Endothelial cell of umbilical vein (primary cell): ENCODE measurements around the gene PHKA2. TPM values are rescaled to one million over a fixed set of nuclear protein-coding genes. Genes with fewer than 3 reads are reported as not detected.

Experiments
- BruUV-seq: library from RNA; stranded (reverse); fragments of 400-500 nt; replicated peaks from 2 replicates; lab custom pipeline; 2021; lab: Mats Ljungman, UMichigan
- CTCF ChIA-PET: fragments of 300-600, 350-600 bp; sonication (Branson Sonifier 250); formaldehyde crosslinking; loops from one replicate; lab custom pipeline; 2021; ENCODE audit warnings: antibody characterized with exemption, inconsistent platforms; lab: Charles Lee
- POLR2A ChIA-PET: fragments of 300-600, 350-600 bp; sonication (Branson Sonifier 250); formaldehyde crosslinking; loops from one replicate; lab custom pipeline; 2021; ENCODE audit warnings: antibody characterized with exemption, inconsistent platforms; lab: Charles Lee
- DNase-seq: peaks from one replicate; pipeline ENCODE4 v3.0.0-alpha.2; 2011; ENCODE audit warnings: low read depth, low spot score
- FAIRE-seq: peaks from 2 replicates; lab custom pipeline; 2011; peaks lifted over from hg19 to GRCh38; lab: Jason Lieb, UNC
- H2AFZ ChIP-seq: 2 replicates; pipeline ENCODE4 v1.6.0; 2012; ENCODE audit warnings: low read depth, low read length, control low read depth, inconsistent platforms
- H3K27ac ChIP-seq: 2 replicates; pipeline ENCODE4 v1.5.1; 2011; ENCODE audit warnings: low read depth, mild to moderate bottlenecking, control low read depth, low read length, moderate library complexity; ENCODE audit not compliant: insufficient read depth
- H3K27me3 ChIP-seq, 2 experiments: 2 replicates each; pipeline versions ENCODE4 v1.6.0 to v1.6.1; 2011; ENCODE audit warnings: low read length in 2 of 2, mixed read lengths in 1 of 2; ENCODE audit not compliant: control insufficient read depth in 2 of 2, insufficient read depth in 2 of 2
- H3K36me3 ChIP-seq, 2 experiments: 2 replicates in 1 of 2; 3 replicates in 1 of 2; pipeline ENCODE4 v1.5.1; 2011; ENCODE audit warnings: low read length in 2 of 2, mild to moderate bottlenecking in 1 of 2, moderate library complexity in 1 of 2; ENCODE audit not compliant: control insufficient read depth in 2 of 2, insufficient read depth in 2 of 2; ENCODE audit errors: extremely low read depth in 1 of 2
- H3K4me1 ChIP-seq: 3 replicates; pipeline ENCODE4 v1.5.1; 2011; ENCODE audit warnings: mild to moderate bottlenecking, low read length; ENCODE audit not compliant: control insufficient read depth, insufficient read depth; ENCODE audit errors: extremely low read depth
- H3K4me2 ChIP-seq: 2 replicates; pipeline ENCODE4 v1.6.1; 2011; ENCODE audit warnings: low read length, control low read depth, mixed read lengths; ENCODE audit not compliant: insufficient read depth
- H3K4me3 ChIP-seq, 3 experiments: fragments of 200-600 bp in 1 of 3; sonication (generic), shearing (Covaris generic) in 1 of 3; replicated peaks in 1 of 3; 2 replicates each; pipeline ENCODE4 v1.5.1; 2011 to 2016; ENCODE audit warnings: control low read depth in 3 of 3, low read length in 3 of 3, mild to moderate bottlenecking in 2 of 3, inconsistent platforms in 1 of 3, low read depth in 1 of 3, moderate library complexity in 1 of 3; ENCODE audit not compliant: insufficient read depth in 1 of 3
- H3K79me2 ChIP-seq: 2 replicates; pipeline ENCODE4 v1.6.0; 2012; ENCODE audit warnings: low read length, inconsistent platforms; ENCODE audit not compliant: control insufficient read depth, insufficient read depth
- H3K9ac ChIP-seq: replicated peaks from 2 replicates; pipeline ENCODE3; 2011; ENCODE audit warnings: low read length, control low read depth; ENCODE audit not compliant: insufficient read depth; ENCODE audit errors: extremely low read depth
- H3K9me1 ChIP-seq: replicated peaks from 3 replicates; pipeline ENCODE4 v1.6.0; 2011; ENCODE audit warnings: mild to moderate bottlenecking, low read length; ENCODE audit not compliant: control insufficient read depth, insufficient read depth; ENCODE audit errors: extremely low read depth
- H3K9me3 ChIP-seq: replicated peaks from 2 replicates; pipeline ENCODE4 v1.5.1; 2012; ENCODE audit warnings: low read length, inconsistent platforms; ENCODE audit not compliant: control insufficient read depth, insufficient read depth
- H4K20me1 ChIP-seq: replicated peaks from 2 replicates; pipeline ENCODE3; 2011; ENCODE audit warnings: mild to moderate bottlenecking, low read length; ENCODE audit not compliant: control insufficient read depth, insufficient read depth; ENCODE audit errors: extremely low read depth
- CTCF ChIP-seq, 2 donors: IDR thresholded peaks; 1 replicate in 1 of 2; 2 replicates in 1 of 2; pipeline ENCODE4 v1.5.1; 2011; ENCODE audit warnings: low read length in 2 of 2, mild to moderate bottlenecking in 2 of 2, moderate library complexity in 2 of 2, control low read depth in 1 of 2, inconsistent platforms in 1 of 2, low read depth in 1 of 2; ENCODE audit not compliant: insufficient read depth in 1 of 2; ENCODE audit errors: extremely low read depth in 1 of 2
- EZH2 ChIP-seq: IDR thresholded peaks from 2 replicates; pipeline ENCODE4 v1.6.1; 2012; ENCODE audit warnings: borderline replicate concordance, low read depth, mild to moderate bottlenecking, moderate library complexity, low read length, inconsistent platforms; ENCODE audit not compliant: severe bottlenecking
- FOS ChIP-seq: IDR thresholded peaks from 2 replicates; pipeline ENCODE4 v1.6.1; 2011; ENCODE audit warnings: mild to moderate bottlenecking, low read length, moderate library complexity, borderline replicate concordance; ENCODE audit not compliant: insufficient read depth
- GATA2 ChIP-seq: IDR thresholded peaks from 2 replicates; pipeline ENCODE4 v1.7.0; 2011; ENCODE audit warnings: low read depth, mild to moderate bottlenecking, moderate library complexity, mixed read lengths, low read length; ENCODE audit not compliant: insufficient read length, insufficient read depth
- JUN ChIP-seq: IDR thresholded peaks from 2 replicates; pipeline ENCODE4 v1.6.1; 2011; ENCODE audit warnings: borderline replicate concordance, low read depth; ENCODE audit not compliant: insufficient read length, insufficient read depth
- MAX ChIP-seq: IDR thresholded peaks from 2 replicates; pipeline ENCODE4 v1.6.1; 2011; ENCODE audit not compliant: insufficient read depth, insufficient read length
- MYC ChIP-seq: IDR thresholded peaks from one replicate; pipeline ENCODE4 v1.6.1; 2011; ENCODE audit warnings: mild to moderate bottlenecking, low read depth, low read length
- POLR2A ChIP-seq: IDR thresholded peaks from 2 replicates; pipeline ENCODE4 v1.6.1; 2012; ENCODE audit warnings: low read depth, mild to moderate bottlenecking, control low read depth, low read length
- POLR2AphosphoS5 ChIP-seq: IDR thresholded peaks from 2 replicates; pipeline ENCODE4 v1.6.1; 2012; ENCODE audit warnings: low read depth, mild to moderate bottlenecking, control low read depth, low read length, moderate library complexity; ENCODE audit not compliant: insufficient read depth
- dilution Hi-C: fragments of 300-500 bp; cut with MboI; formaldehyde crosslinking; loops from one replicate; pipeline ENCODE4 v1.15.0; 2019; ENCODE audit warnings: low sequenced_read_pairs; ENCODE audit not compliant: extremely low pct_ligation_motif_present
- intact Hi-C: fragments of 100-400 bp; cut with micrococcal nuclease; formaldehyde crosslinking; loops from one replicate; pipeline ENCODE4 v1.10.0; 2022
- polyA plus RNA-seq, 4 experiments: library from polyadenylated mRNA; depleted of rRNA in 3 of 4; stranded (reverse) in 3 of 4; unstranded in 1 of 4; fragments of >200 nt; gene quantifications; 2 replicates each; pipeline versions ENCODE4 v1.2.1 to v1.2.3, GENCODE V29; 2011 to 2012; ENCODE audit warnings: missing spikeins in 1 of 4
- total RNA-seq: library from RNA; stranded (reverse); gene quantifications from 2 replicates; pipeline ENCODE4 v1.2.3, GENCODE V29; 2021

Gene PHKA2
- total and polyA plus RNA-seq, 2 donors (not counting 3 experiments of a cell fraction or from before 2014, with no cell fraction given), result 16.7 to 17.1 TPM

GRCh38 chrX:18996536-18996935 is 12.6 kb upstream of the PHKA2 start:
- H3K4me2 ChIP-seq, result no peak overlapping the region
- no peak overlapping the region for H2AFZ ChIP-seq
- no peaks in the 10 kb centered on the region for H3K79me2 ChIP-seq
- no peaks in the 10 kb centered on the region for H3K27me3 ChIP-seq
- no peak overlapping the region for H3K27ac ChIP-seq
- no peak overlapping the region for H3K4me3 ChIP-seq
- no peak overlapping the region for H3K9ac ChIP-seq
- CTCF ChIA-PET, result interaction anchor here (1.7 kb wide), 1 partner anchor 25 kb away, joined by 3 read pairs; no protein-coding TSS in a partner anchor
- H3K9me3 ChIP-seq, result no peaks in the 10 kb centered on the region
- no peaks in the 10 kb centered on the region for H3K36me3 ChIP-seq
- peaks cover 2% of the 10 kb centered on the region for H3K4me1 ChIP-seq
- no peak for DNase-seq
- FAIRE-seq, result no peak
- dilution Hi-C loops (no loop called here), intact Hi-C loops (no loop called here)
- no TSS peak for BruUV-seq
- H3K9me1 ChIP-seq, result no peaks in the 10 kb centered on the region
- TF ChIP-seq POLR2A, result no peak
- TF ChIP-seq MAX, result no peak
- no peak for TF ChIP-seq CTCF (IDR thresholded peaks at IDR 0.05; ENCODE audit: extremely low read depth in 1 of 2, insufficient read depth in 1 of 2, low read depth in 1 of 2, low read length in 2 of 2)
- no peak for TF ChIP-seq MYC
- no peak for TF ChIP-seq JUN
- no peak for TF ChIP-seq FOS
- no peak for TF ChIP-seq EZH2
- no peak for TF ChIP-seq POLR2AphosphoS5
- no peak for TF ChIP-seq GATA2
- H4K20me1 ChIP-seq, result no peaks in the 10 kb centered on the region
- POLR2A ChIA-PET, result no interaction called here
